Natural killer cell treated with Interleukin-12 subunit alpha and Interleukin-12 subunit beta and Interleukin-15 and Interleukin-18, amount 100 ng/mL, for 72 hours (primary cell): Measurements from ENCODE around the gene RARG. TPM values are rescaled to one million over a fixed set of nuclear protein-coding genes. Genes with fewer than 3 reads are reported as not detected.

Source experiments
- ATAC-seq, 2 donors: fragments of 150-1000 bp; cut with Tn5 transposase in 1 of 2; sonication (Bioruptor Pico), chemical (Tn5 transposase) in 1 of 2; 2 replicates each; pipeline ENCODE4 v1.10.0; 2021
- DNase-seq: peaks from one replicate; pipeline ENCODE4 v3.0.0; 2022; ENCODE audit warnings: low spot score
- H3K27ac Mint-ChIP-seq, 2 donors: 1 replicate in 1 of 2; 2 replicates in 1 of 2; pipeline ENCODE4 v1.8.0; 2022; ENCODE audit warnings: mixed read lengths in 2 of 2, mild to moderate bottlenecking in 1 of 2, moderate library complexity in 1 of 2
- H3K27me3 Mint-ChIP-seq, 2 donors: 1 replicate in 1 of 2; 2 replicates in 1 of 2; pipeline ENCODE4 v1.8.0; 2022; ENCODE audit warnings: mixed read lengths in 2 of 2
- H3K36me3 Mint-ChIP-seq: one replicate; pipeline ENCODE4 v1.8.0; 2022; ENCODE audit warnings: mixed read lengths
- H3K4me1 Mint-ChIP-seq, 2 donors: 1 replicate in 1 of 2; 2 replicates in 1 of 2; pipeline ENCODE4 v1.8.0; 2022; ENCODE audit warnings: low read depth in 2 of 2, mixed read lengths in 2 of 2, mild to moderate bottlenecking in 1 of 2
- H3K4me3 Mint-ChIP-seq: one replicate; pipeline ENCODE4 v1.8.0; 2022; ENCODE audit warnings: mixed read lengths
- H3K9me3 Mint-ChIP-seq: 2 replicates; pipeline ENCODE4 v1.8.0; 2022; ENCODE audit warnings: mixed read lengths
- total RNA-seq, 2 donors: library from RNA; stranded (reverse); gene quantifications; one replicate each; pipeline ENCODE4 v1.2.3, GENCODE V29; 2022

Gene RARG
- total RNA-seq, 2 donors from 2014 or later, result 5.8 to 13.3 TPM

GRCh38 chr12:53255996-53256395, 24.0 kb upstream of the RARG start:
- DNase-seq, result no peak
- Mint-ChIP-seq H3K4me1 (peaks cover 24 to 28% of the 10 kb centered on the region in 2 donors), H3K36me3 (no peaks in the 10 kb centered on the region), H3K4me3 (no peak overlapping the region), H3K9me3 (no peaks in the 10 kb centered on the region), H3K27ac (no peak overlapping the region), H3K27me3 (no peaks in the 10 kb centered on the region)
- ATAC-seq, result no peak

GRCh38 chr12:53254816-53255545, 23.0 kb upstream of the RARG start:
- Mint-ChIP-seq H3K4me3 (no peak overlapping the region), H3K36me3 (no peaks in the 10 kb centered on the region), H3K9me3 (no peaks in the 10 kb centered on the region), H3K27me3 (no peaks in the 10 kb centered on the region), H3K4me1 (peaks cover 27 to 30% of the 10 kb centered on the region in 2 donors), H3K27ac (no peak overlapping the region)
- no peak for ATAC-seq
- no peak for DNase-seq

GRCh38 chr12:53253298-53253697, 21.3 kb upstream of the RARG start:
- H3K4me3 Mint-ChIP-seq, result peak overlapping the region; percentile 94
- H3K9me3 Mint-ChIP-seq, result no peaks in the 10 kb centered on the region
- H3K27ac Mint-ChIP-seq, result peak overlapping the region; percentile 82 to 92
- H3K4me1 Mint-ChIP-seq, result peaks cover 23 to 27% of the 10 kb centered on the region in 2 donors
- ATAC-seq, result no peak
- H3K36me3 Mint-ChIP-seq, result no peaks in the 10 kb centered on the region
- no peaks in the 10 kb centered on the region for H3K27me3 Mint-ChIP-seq
- no peak for DNase-seq

- H3K27ac Mint-ChIP-seq, result peak overlapping the region; percentile 82 to 92
- DNase-seq (no peak), ATAC-seq (peak in 1 of 2 donors; percentile 1)
- H3K36me3 Mint-ChIP-seq, result no peaks in the 10 kb centered on the region
- H3K4me3 Mint-ChIP-seq, result peak overlapping the region; percentile 94
- no peaks in the 10 kb centered on the region for H3K9me3 Mint-ChIP-seq
- no peaks in the 10 kb centered on the region for H3K27me3 Mint-ChIP-seq
- H3K4me1 Mint-ChIP-seq, result peaks cover 23 to 27% of the 10 kb centered on the region in 2 donors
Measured at GRCh38 chr12:53252349-53252916, 20.4 kb upstream of the RARG start.

GRCh38 chr12:53251477-53252348, 19.7 kb upstream of the RARG start:
- H3K4me1 Mint-ChIP-seq, result peaks cover 23 to 27% of the 10 kb centered on the region in 2 donors
- DNase-seq (peak; percentile 89), ATAC-seq (peak; percentile 91 to 94)
- peak overlapping the region; percentile 94 for H3K4me3 Mint-ChIP-seq
- no peaks in the 10 kb centered on the region for H3K27me3 Mint-ChIP-seq
- H3K36me3 Mint-ChIP-seq, result no peaks in the 10 kb centered on the region
- H3K9me3 Mint-ChIP-seq, result no peaks in the 10 kb centered on the region
- H3K27ac Mint-ChIP-seq, result peak overlapping the region; percentile 82 to 92

- Mint-ChIP-seq H3K36me3 (no peaks in the 10 kb centered on the region), H3K4me1 (no peaks in the 10 kb centered on the region), H3K27ac (no peak overlapping the region), H3K9me3 (no peaks in the 10 kb centered on the region), H3K4me3 (no peak overlapping the region), H3K27me3 (peaks cover 11 to 28% of the 10 kb centered on the region in 2 donors)
- DNase-seq (no peak), ATAC-seq (no peak)
Measured at GRCh38 chr12:53245286-53245685, 13.3 kb upstream of the RARG start.

GRCh38 chr12:53244337-53244736, 12.3 kb upstream of the RARG start:
- Mint-ChIP-seq H3K4me3 (no peak overlapping the region), H3K36me3 (no peaks in the 10 kb centered on the region), H3K27ac (no peak overlapping the region), H3K9me3 (no peaks in the 10 kb centered on the region), H3K4me1 (no peaks in the 10 kb centered on the region), H3K27me3 (peaks cover 11 to 28% of the 10 kb centered on the region in 2 donors)
- no peak for DNase-seq
- ATAC-seq, result no peak

- Mint-ChIP-seq H3K27ac (peak overlapping the region in 1 of 2 donors; percentile 19), H3K4me3 (no peak overlapping the region), H3K9me3 (no peaks in the 10 kb centered on the region), H3K4me1 (peaks cover 1 to 6% of the 10 kb centered on the region in 2 donors), H3K27me3 (peaks cover 11 to 28% of the 10 kb centered on the region in 2 donors), H3K36me3 (no peaks in the 10 kb centered on the region)
- DNase-seq, result no peak
- ATAC-seq, result peak in 1 of 2 donors; percentile 28
Measured at GRCh38 chr12:53241623-53242412, 9.8 kb upstream of the RARG start.

- ATAC-seq, result no peak
- Mint-ChIP-seq H3K9me3 (no peaks in the 10 kb centered on the region), H3K27ac (peak overlapping the region in 1 of 2 donors; percentile 0), H3K4me1 (peaks cover 17 to 21% of the 10 kb centered on the region in 2 donors), H3K36me3 (no peaks in the 10 kb centered on the region), H3K27me3 (peaks cover 11 to 21% of the 10 kb centered on the region in 2 donors), H3K4me3 (no peak overlapping the region)
- DNase-seq, result no peak
Measured at GRCh38 chr12:53239643-53240258, 7.7 kb upstream of the RARG start.

GRCh38 chr12:53236443-53237111, 4.6 kb upstream of the RARG start:
- H3K36me3 Mint-ChIP-seq, result no peaks in the 10 kb centered on the region
- H3K9me3 Mint-ChIP-seq, result no peaks in the 10 kb centered on the region
- ATAC-seq, result peak; percentile 26 to 39
- peaks cover 29 to 37% of the 10 kb centered on the region in 2 donors for H3K4me1 Mint-ChIP-seq
- H3K27ac Mint-ChIP-seq, result peak overlapping the region; percentile 48 to 72
- DNase-seq, result no peak
- peak overlapping the region; percentile 21 for H3K4me3 Mint-ChIP-seq
- H3K27me3 Mint-ChIP-seq, result no peaks in the 10 kb centered on the region

GRCh38 chr12:53235742-53236442, 3.9 kb upstream of the RARG start:
- Mint-ChIP-seq H3K36me3 (no peaks in the 10 kb centered on the region), H3K4me3 (peak overlapping the region; percentile 21), H3K9me3 (no peaks in the 10 kb centered on the region), H3K4me1 (peaks cover 29 to 37% of the 10 kb centered on the region in 2 donors), H3K27me3 (no peaks in the 10 kb centered on the region), H3K27ac (peak overlapping the region; percentile 48 to 72)
- ATAC-seq, result no peak
- DNase-seq, result no peak

GRCh38 chr12:53235164-53235563, 3.2 kb upstream of the RARG start:
- Mint-ChIP-seq H3K4me3 (no peak overlapping the region), H3K27ac (peak overlapping the region; percentile 48 to 72), H3K4me1 (peaks cover 29 to 37% of the 10 kb centered on the region in 2 donors), H3K9me3 (no peaks in the 10 kb centered on the region), H3K36me3 (no peaks in the 10 kb centered on the region), H3K27me3 (no peaks in the 10 kb centered on the region)
- no peak for ATAC-seq
- DNase-seq, result no peak
